GM18861 (cell line): ENCODE data around the gene CYS1.

Experiments used
- ATAC-seq: cut with Tn5 transposase; IDR thresholded peaks from one replicate; pipeline ENCODE4 v1.9.1; 2021; ENCODE audit not compliant: unreplicated experiment

CYS1 gene

DNA sequence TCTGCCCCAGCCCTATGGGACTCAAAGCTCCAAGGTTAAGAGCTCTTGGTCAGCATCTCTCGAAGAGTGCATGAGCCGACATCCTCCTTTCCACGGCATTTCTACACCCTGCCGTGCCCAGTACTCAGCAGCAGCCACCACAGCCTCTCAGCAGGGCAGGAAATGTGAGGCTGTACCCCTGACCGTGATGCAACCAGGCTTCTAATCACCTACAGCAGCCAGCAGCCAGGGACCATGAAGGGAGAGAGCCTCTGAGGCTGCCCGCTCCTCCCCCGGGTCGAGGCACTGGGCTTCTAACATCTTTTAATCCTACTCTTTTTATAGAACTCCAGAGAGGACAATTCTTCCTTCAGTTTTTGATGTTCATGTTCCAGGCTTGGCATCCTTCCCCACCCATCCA lies 6.5 kb downstream of the CYS1 start:
- ATAC-seq = no peak

- ATAC-seq = peak; percentile 75
Observed at GRCh38 chr2:10072656-10073480, 7.3 kb downstream of the CYS1 start.

- ATAC-seq = no peak
Observed at GRCh38 chr2:10071595-10071994, 8.6 kb downstream of the CYS1 start.

GRCh38 chr2:10071176-10071575 lies 9.0 kb downstream of the CYS1 start:
- ATAC-seq = no peak

DNA sequence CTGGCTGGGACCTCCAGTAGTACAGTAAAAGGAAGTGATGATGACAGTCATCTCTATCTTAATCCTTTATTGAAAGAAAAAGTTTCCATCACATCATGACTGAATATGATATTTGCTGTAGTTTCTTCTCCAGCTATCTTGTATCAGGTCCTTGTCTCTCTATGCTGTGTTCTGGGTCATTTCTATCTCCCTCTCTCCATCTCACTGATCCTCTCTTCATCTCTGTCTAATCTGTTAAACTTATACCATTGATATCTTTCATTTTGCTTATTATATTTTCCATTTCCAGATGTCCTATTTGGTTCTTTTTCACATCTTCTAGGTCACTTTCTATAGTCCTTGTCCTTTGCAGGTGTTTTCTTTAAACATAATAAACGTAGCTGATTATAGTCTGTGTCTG lies 12.3 kb downstream of the CYS1 start:
- ATAC-seq = no peak

DNA sequence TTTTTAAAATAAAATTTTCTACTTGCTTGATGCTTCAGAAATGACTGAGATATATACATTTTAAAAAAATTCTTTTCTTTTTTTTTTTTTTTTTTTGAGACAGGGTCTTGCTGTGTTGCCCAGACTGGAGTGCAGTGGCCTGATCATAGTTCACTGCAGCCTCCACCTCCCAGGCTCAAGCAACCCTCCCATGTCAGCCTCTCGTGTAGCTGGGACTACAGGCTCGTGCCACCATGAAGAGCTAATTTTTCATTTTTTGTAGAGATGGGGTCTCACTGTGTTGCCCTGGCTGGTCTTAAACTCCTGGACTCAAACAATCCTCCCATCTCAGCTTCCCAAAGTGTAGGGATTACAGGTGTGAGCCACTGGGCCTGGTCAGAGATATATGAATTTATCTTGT lies 12.9 kb downstream of the CYS1 start:
- ATAC-seq = no peak

- ATAC-seq = no peak
Observed at GRCh38 chr2:10065773-10066055, 14.5 kb downstream of the CYS1 start.

DNA sequence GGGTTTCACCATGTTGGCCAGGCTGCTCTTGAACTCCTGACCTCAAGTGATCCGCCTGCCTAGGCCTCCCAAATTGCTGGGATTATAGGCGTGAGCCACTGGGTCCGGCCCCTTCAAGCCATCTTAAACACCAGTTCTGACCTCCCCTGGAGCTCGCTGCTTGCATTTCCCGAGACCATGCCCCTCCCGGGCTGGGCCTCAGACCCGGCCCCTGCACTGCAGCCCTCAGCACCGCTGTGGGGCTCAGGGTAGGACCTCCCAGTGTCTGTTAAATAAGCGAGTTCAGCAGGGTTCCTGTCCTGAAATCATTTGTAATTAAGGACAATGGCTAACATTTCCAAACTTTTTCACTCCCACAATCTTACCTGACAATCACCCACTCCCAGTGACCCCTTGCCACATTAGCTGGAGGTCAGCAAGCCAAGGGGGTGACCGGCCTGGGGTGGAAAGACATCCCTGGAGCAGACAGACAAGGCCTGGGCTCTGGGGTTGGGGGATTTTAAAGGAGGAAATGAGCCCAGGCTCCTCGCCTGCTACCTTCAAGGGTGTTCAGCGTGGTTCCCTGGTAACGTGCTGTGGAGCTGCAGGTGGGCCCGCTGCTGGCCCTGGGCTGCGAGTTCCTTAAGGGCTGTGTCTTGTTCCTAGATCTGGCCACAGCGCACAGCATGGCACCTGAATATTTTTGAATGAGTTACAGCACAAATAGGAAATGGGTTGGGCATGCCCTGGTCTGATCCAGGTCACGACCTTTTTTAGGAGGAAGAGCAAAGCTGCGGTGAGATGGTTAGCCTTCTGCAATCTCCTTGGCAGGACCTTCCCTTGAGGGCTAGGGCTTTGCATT lies 15.1 kb downstream of the CYS1 start:
- no peak for ATAC-seq

GRCh38 chr2:10063566-10063965 lies 16.6 kb downstream of the CYS1 start:
- no peak for ATAC-seq

DNA sequence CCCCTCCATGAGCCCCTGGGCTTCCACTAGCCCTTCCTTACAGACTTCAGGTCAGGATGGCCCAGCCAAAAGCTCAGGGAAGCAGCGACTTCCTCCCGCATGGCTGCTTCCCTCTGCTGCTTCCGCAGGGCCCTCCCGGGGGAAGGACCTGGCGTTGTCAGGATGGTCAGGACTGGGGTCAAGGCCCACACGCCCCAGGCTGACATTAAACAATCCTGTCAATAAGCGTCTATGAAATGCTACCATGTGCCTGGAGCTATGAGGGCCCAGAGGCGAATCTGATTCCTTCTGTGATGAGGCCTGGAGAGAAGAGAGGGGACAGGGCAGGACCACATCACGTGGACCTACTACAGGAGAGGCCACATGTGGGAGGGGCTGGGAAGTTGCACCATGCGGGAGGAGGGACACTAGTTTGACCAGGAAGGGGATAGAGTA lies 17.3 kb downstream of the CYS1 start:
- ATAC-seq = no peak

DNA sequence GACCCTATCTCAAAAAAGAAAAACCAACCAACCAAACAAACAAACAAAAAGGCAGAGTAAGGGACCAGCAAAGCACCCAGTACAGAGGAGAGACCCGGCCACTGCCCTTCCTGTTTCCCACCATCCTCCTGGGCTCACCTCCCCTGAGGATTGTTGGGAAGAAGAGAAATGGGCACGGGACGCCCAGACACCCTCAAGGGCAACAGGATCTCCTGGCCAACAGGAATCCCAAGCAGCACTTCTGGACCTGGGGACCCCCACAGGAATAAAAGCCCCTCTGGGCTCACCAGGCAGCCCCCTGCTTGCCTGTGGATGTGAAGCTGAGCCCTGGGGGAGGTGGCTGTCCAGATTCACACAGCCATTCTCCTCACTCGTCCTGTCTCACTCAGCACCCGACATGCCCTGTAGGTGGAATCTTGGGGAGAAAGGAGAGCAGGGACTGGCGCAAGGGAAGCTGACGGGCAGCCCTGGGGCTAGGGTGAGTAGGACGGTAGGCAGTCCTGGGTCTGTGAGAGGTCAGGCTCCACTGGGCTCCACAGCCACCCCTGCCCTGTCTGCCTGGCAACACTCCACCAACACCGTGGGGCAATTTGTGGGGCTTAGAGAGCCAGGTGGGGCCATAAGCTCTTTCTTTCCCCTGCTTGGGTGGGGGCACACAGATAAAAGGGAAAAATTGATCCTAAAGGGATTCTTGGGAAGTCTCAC lies 18.8 kb downstream of the CYS1 start:
- ATAC-seq = no peak

DNA sequence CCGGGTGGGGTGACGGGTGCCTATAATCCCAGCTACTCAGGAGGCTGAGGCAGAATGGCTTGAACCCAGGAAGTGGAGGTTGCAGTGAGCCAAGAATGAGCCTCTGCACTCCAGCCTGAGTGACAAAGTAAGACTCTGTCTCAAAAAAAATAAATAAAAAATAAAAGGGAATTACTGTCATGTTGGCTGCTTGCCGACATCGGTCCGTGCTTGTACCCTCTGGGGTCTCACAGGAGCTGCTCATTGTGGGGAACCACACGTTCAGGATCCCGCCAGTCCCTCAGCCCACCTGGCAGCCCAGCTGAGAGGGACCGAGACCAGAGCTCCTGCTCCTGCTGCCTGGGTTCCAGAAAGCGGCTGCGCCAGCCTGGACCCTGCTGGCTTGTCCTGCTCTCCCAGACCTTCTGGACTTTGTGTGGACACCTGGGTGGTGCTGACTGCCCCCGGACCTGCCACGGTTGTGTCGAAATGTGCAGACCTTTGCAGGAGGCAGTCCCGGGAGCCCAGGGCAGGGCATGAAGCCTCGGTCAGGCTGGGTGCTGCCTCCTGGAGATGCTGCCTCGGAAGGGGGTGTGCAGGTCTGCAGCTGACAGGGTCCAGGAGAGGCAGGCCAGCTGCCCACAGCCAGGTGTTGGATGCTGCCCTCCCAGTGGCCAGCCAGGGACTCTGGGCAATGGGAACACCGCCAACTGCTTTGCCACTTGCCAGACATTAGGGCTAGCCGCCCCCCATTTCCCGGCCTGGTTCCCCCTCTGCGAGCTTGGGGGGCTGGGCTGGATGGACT lies 20.5 kb downstream of the CYS1 start:
- no peak for ATAC-seq

- no peak for ATAC-seq
Observed at GRCh38 chr2:10059016-10059351, 21.2 kb downstream of the CYS1 start.

- ATAC-seq = no peak
Observed at GRCh38 chr2:10058251-10059015, 21.8 kb downstream of the CYS1 start.

DNA sequence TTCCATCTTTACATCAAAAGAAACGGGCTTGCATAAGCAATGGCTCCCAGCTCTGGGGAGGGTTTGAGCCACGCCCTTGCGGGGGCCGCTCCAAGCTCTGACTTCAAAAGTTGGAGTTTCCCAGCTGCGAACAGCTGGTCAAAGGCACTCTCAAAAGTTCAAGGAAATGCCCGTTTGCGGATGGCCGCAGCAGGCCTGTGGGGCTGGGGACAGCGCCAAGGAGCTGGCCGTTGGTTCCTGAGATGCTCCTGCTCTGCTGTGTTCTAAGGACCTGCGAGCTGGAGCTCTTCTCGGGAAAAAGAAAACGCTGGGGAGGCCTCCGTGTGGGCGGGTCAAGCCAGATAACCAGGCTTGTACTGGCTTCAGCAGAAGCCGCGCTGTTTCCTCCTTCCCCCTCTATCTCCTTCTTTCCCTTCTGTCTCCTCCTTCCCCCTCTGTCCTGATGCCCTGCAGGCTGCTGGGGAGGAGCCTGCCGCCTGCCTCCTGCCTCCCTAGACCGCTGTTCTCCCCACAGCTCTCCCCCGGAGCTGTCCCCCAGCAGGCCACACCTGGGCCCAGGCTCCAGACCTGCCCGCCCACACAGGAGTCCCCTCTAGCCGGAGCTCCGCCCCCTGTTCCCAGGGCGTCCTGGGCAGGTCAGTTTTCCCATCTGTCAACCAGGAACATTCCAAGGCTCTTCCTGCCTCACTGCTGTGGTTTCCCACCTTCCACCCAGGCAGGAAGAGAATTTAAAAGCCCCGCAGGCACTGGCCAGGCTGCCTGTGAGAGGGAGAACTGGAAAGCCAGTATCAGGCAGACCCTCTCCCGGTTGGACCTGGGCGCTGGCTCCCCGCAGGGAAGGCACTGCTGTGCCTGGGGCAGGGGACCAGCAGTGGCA lies 22.7 kb downstream of the CYS1 start:
- ATAC-seq = no peak

DNA sequence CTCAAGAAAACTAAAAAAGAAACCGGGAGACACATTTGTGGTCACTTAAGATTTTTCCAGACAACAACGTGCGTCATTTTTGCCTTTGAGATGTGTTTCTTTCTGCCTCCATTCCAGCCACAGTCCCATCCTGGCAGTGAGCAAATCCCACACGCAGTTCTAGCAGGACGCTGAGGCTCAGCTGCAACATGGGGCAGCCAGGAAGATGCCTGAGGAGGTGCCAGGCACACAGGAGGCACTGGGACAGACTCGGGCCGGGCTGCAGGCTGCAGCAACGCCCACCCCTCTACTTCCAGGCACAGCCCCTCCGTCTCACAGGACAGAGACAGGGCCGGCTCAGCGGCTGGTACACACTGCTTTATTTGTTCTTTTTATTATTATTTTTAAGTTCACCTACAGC lies 23.8 kb downstream of the CYS1 start:
- no peak for ATAC-seq

GRCh38 chr2:10054976-10055375 lies 25.2 kb downstream of the CYS1 start:
- no peak for ATAC-seq

DNA sequence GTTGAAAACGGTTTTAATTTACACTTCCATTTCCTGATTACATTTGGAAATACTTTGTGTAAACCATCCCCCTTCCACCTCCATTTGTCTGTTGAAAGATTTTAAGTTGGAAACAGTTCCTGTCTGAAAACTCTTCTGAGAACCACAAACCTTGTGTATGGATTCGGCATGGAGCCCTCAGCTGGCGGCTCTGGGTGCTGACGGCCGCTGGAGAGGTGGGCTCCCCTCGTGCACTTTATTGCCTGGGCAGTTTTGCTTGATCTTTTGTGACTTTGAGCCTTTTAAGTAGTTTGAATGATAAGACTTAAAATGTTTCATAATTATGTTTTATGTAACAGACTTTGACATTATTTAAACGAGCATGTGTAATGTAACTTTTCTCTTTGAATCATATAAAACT lies 25.8 kb downstream of the CYS1 start:
- no peak for ATAC-seq

- ATAC-seq = no peak
Observed at GRCh38 chr2:10053351-10053750, 26.9 kb downstream of the CYS1 start.
